Smooth muscle cell of bladder (primary cell): ENCODE measurements around the gene NXPE3. TPM values are rescaled to one million over a fixed set of nuclear protein-coding genes. Genes with fewer than 3 reads are reported as not detected.

Experiments
- total RNA-seq: library from RNA; depleted of rRNA; stranded (reverse); fragments of >200 nt; gene quantifications from 2 replicates; pipeline ENCODE4 v1.2.3, GENCODE V29; 2014

The NXPE3 gene
- total RNA-seq, result 15.1 and 22.8 TPM in 2 replicates

GRCh38 chr3:101779047-101779821 is at the start of gene NXPE3:
Gene NXPE3 (plus strand): TSS chr3:101779211. CDS start chr3:101785597, 6,386 bp downstream.

GRCh38 chr3:101848754-101849713 is 70.0 kb downstream of the NXPE3 start, which contains the start of gene NFKBIZ:
Gene NFKBIZ (plus strand): TSS chr3:101849514. CDS start chr3:101849629, 115 bp downstream.

Other genes with a start within 250 kb of the NXPE3 start
- 19.1 and 22.4 TPM in 2 replicates for gene TRMT10C, start 217.3 kb upstream of the NXPE3 start, total RNA-seq
- gene PCNP, start 205.0 kb upstream of the NXPE3 start, total RNA-seq, result 90.3 and 104 TPM in 2 replicates
- gene ZBTB11, start 102.1 kb upstream of the NXPE3 start, total RNA-seq, result 17.2 and 18.6 TPM in 2 replicates
- 2,795 and 2,899 TPM in 2 replicates for gene RPL24, start 92.5 kb upstream of the NXPE3 start, total RNA-seq
- 7.3 and 9.4 TPM in 2 replicates for gene CEP97, start 54.6 kb upstream of the NXPE3 start, total RNA-seq
- gene NFKBIZ, start 70.3 kb downstream of the NXPE3 start, total RNA-seq, result 27.2 and 48.4 TPM in 2 replicates